ENCODE results near the gene MCC.
"Not testable (repeated sequence)": the region's sequence is repeated elsewhere in the genome, so short reads cannot be mapped to it uniquely, and the experiment has no call there.

The MCC gene

DNA sequence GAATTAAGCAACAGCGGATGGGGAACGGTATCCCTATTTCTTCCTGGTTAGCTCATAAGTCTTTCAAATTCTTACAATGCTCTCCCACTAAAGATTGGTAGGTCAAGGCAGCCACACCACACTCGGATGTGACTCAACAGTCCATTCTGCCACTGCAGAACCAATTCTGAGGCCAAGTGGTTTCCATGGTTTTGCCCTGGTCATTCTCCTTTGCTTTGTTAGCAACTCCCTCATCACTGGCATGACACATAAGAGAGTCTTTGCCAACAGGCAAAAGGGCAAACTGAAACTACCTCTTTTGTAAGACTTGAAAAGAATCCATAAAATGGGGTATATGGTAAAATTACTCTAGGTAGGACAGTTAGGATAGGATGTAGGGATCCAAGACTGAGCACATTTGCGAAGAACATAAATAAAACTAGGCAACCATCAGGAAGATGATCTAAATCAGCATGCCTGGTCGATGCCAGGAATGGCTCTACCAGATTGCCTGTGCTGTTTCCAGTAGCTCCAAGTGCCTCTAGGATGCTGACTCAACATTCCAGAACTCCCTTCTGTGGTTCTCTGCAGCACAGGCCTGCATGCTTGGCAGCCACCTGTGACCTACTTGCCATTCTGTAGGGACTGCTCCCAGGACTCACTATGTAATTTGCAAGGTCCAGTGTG is 406.2 kb downstream of the MCC start:
- DNase-seq (ENCODE audit: low read depth): no peak

DNA sequence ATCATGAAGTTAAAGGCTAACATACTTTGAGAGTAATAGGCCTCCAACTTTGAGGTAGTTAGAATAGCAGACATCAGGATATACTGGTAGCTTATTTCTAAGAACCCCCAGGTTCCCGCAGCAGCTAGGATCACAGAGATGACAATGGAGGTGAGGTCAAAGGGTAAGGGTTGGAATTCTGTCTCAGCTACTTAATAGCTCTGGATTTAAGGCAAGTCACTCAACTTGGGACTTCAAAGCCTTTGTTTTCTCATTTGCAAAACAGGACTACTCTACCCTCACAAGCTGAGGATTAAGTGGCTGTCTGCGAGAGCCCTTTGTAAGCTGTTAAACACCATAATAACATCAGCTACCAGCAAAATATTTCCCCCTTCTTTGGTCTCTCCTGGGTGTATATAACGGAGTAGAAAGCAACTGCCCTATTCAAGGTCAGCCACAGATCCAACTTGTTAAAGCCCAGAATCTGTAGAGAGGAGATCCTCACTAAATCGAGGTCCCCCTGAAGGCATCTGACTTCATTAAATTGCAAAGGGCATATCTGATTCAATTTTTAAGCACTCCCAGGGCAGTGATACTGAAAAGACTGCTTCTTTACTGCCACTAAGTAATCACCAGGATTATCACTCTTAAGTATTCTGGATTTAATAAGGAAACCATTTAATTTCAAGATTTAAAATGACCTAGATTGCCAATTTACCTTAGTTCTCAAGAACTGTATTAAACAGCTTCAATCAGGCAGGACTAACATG is 407.0 kb downstream of the MCC start:
- DNase-seq (ENCODE audit: low read depth): no peak

DNA sequence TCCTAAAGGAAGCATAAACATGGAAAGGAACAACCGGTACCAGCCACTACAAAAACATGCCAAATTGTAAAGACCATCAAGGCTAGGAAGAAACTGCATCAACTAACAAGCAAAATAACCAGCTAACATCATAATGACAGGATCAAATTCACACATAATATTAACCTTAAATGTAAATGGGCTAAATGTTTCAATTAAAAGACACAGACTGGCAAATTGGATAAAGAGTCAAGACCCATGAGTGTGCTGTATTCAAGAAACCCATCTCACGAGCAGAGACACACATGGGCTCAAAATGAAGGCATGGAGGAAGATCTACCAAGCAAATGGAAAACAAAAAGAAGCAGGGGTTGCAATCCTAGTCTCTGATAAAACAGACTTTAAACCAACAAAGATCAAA is 411.6 kb downstream of the MCC start:
- DNase-seq (ENCODE audit: low read depth): not testable (repeated sequence)

DNA sequence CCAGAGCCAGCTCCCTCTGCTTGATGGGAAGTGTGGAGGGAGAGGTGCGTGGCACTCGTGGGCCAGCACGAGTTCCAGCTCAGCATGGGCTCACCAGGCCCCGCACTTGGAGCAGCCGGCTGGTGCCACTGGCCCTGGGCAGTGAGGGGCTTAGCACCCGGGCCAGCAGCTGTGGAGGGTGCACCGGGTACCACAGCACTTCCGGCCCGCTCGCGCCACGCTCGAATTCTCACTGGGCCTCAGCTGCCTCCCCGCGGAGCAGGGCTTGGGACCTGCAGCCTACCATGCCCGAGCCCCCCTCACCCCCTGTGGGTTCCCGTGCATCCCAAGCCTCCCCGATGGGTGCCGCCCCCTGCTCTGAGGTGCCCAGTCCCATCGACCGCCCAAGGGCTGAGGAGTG is 413.2 kb downstream of the MCC start:
- no peak for DNase-seq (ENCODE audit: low read depth)

DNA sequence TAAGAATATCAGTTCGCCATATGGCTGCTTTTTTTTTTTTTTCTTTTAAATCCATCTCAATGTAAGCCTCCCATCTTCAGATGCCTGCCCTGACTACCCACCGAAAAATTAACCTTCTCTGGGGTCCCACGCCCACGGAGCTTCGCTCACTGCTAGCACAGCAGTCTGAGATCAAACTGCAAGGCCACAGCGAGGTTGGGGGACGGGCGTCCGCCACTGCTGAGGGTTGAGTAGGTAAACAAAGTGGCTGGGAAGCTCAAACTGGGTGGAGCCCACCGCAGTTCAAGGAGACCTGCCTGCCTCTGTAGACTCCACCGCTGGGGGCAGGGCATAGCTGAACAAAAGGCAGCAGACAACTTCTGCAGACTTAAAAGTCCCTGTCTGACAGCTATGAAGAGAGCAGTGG is 414.6 kb downstream of the MCC start:
- not testable (repeated sequence) for DNase-seq (ENCODE audit: low read depth)

GRCh38 chr5:113071401-113071800 is 416.9 kb downstream of the MCC start:
- no peak for DNase-seq (ENCODE audit: low read depth)

- DNase-seq (ENCODE audit: low read depth): no peak
Measured at GRCh38 chr5:113070901-113071300, 417.4 kb downstream of the MCC start.

- no peak for DNase-seq (ENCODE audit: low read depth)
Measured at GRCh38 chr5:113068559-113068958, 419.7 kb downstream of the MCC start.

DNA sequence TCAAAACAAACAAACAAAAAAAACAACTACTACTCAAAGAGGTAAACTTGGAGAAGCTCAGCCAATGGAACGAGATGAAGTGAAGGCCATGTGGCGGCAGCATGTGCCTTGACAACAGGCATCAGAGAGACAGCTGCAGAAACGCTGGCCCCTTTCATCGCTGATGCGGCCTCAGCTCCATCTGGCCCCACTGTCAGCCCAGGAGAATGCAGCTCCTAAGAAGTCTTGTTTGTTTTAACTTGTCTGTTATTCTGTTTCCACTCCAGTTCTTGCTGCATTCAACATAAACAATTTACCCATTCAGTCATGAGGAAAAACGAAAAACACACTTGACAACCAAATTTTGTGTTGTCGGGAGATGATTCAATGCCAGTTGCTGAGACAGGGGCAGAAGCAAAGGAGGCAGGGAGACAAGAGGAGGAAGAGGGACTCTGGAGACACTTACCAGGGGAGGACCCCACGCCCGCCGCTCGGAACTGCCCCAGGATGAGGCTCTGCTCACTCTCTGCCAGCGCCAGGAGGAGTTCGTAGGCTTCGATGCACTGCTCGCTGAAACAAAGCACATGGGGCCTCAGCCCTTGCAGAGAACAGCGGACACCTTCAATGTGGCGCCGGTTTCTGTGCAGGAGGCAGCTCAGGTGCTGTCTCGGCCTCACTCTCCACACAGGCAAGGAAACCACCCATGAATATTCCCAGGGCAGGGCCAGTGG is 420.5 kb downstream of the MCC start:
- no peak for DNase-seq (ENCODE audit: low read depth)

- no peak for DNase-seq (ENCODE audit: low read depth)
Measured at GRCh38 chr5:113065626-113066025, 422.6 kb downstream of the MCC start.

DNA sequence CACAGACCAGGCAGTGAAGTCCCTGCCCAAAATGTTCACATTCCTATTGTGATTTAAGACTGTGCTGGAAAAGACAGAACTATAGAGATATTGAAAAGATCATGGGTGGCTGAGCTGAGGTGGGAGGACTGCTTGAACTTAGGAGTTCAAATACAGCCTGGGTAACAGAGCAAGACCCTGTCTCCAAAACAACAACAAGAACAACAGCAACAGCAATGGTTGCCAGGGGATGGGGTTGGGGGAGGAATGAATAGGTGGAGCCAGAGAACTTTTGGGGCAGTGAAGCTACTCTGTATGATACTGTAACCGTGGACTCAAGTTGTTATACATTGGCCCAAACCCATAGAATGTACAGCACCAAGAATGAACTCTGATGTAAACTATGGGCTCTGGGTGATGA is 423.4 kb downstream of the MCC start:
- DNase-seq (ENCODE audit: low read depth): no peak

- DNase-seq (ENCODE audit: low read depth): no peak
Measured at GRCh38 chr5:113063927-113064326, 424.3 kb downstream of the MCC start.

DNA sequence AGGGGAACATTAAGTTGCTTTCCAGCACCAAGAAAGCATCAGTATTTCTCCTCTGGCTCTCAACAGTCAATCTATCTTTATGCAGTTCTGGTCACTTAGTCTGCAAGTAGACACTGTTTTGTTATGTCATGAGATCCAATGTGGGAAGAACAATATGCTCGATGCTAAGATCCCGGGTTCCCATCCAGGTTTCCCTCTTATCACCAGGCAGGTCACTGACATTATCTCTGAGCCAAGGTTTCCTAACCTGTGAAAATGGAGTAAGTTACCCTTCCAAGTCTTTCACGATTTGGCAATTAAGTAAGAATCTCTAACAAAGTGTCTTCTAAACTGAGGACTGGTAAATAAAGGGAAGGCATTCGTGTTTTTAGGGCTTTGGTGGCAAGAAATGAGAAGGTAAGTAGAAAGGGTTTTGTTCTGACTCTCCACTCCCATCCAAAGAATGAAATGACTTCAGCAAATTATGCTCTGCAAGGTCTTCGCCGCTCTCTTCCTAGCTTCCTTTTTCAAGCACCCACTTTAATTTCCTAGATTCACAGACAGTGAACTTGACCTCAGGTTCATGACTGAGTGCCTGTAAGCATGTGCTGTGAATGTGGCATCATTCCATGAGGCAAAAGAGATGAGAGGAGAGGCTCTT is 425.3 kb downstream of the MCC start:
- no peak for DNase-seq (ENCODE audit: low read depth)

- DNase-seq (ENCODE audit: low read depth): no peak
Measured at GRCh38 chr5:113061846-113062780, 426.1 kb downstream of the MCC start.

DNA sequence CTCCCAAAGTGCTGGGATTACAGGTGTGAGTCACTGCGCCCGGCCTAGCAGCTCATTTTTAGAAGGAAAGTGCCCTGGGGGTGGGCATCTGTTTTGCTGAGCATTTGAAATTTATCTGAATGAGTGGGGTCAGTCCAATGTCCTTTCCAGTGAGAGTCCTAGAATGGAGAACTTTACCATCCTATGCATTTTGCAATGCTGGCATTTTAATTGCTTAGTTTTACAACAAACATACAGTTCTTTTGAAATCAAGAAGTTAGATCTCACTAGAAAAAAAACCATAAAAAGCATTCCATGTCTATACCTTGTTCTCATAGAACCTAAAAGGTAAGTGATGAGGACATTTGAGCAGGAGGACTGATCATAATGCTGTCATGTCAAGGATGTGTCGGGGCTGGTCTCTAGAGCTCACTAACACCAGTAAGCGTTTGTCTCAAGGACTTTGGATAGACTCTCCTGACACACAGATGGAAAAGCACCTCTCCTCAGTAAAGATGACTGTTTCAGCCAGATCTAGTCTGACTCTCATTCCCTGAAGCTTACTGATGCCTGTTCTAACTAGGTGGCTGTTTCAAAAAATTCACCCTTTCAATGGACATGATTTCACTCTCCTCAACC is 427.7 kb downstream of the MCC start:
- no peak for DNase-seq (ENCODE audit: low read depth)

- no peak for DNase-seq (ENCODE audit: low read depth)
Measured at GRCh38 chr5:113059232-113060040, 428.8 kb downstream of the MCC start.

- no peak for DNase-seq (ENCODE audit: low read depth)
Measured at GRCh38 chr5:113058706-113059226, 429.5 kb downstream of the MCC start.

DNA sequence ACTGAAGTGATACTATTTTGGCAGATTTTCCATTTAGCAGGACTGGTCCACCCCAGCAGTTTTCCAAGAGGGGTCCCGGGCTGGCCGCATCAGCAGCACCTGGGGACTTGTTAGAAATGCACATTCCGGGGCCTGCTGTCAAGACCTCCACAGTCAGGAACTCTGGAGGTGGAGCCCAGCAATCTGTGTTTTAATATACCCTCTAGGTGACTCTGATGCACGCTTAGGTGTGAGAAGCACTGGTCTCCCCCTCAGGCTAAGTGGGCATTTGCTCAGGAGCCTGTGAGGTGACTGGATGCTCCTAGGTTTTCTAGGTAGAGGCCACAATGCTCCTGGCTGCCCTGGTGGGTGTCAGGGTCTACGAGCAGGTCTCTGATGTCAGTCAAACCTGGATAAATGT is 430.0 kb downstream of the MCC start:
- DNase-seq (ENCODE audit: low read depth): no peak

GRCh38 chr5:113057557-113057984 is 430.7 kb downstream of the MCC start:
- no peak for DNase-seq (ENCODE audit: low read depth)

DNA sequence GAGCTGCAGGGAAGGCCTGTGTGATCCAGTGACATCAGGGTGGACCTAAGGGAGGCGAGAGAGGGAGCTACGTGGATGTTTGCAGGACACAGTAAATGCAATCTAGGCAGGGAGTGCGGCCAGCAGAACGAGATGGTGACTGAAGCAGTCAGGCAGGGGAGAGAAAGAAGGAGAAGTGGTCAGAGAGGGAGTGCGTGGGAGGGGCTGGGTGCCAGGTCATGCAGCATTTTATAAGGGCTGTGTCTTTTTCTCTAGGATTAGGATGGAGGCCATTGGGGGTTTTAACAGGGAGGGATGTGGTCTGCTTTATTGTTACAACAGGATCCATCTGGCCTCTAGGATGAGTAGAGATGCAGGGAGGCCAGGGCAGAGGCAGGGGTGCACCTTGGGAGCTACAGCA is 431.3 kb downstream of the MCC start:
- DNase-seq (ENCODE audit: low read depth): no peak

Data from stimulated activated CD8-positive, alpha-beta memory T cell treated with anti-CD3 and anti-CD28 coated beads, Interleukin-15, amount 100 ng/mL, for 1 hour (primary cell).